A549 treated with CpdA at 1 μM for 4 hours (cell line): ENCODE measurements around the gene DHPS. TPM values are rescaled to one million over a fixed set of nuclear protein-coding genes. Genes with fewer than 3 reads are reported as not detected.

Experiments
- total RNA-seq: library from RNA; stranded (reverse); fragments of 200-300 nt; extraction: Qiagen RNA extraction; gene quantifications from 5 replicates; pipeline ENCODE4 v1.2.3, GENCODE V29; 2022; ENCODE audit warnings: low read depth

DHPS gene
- 42.7 to 54.1 TPM (median 50.9 TPM) in 5 replicates for total RNA-seq

DNA sequence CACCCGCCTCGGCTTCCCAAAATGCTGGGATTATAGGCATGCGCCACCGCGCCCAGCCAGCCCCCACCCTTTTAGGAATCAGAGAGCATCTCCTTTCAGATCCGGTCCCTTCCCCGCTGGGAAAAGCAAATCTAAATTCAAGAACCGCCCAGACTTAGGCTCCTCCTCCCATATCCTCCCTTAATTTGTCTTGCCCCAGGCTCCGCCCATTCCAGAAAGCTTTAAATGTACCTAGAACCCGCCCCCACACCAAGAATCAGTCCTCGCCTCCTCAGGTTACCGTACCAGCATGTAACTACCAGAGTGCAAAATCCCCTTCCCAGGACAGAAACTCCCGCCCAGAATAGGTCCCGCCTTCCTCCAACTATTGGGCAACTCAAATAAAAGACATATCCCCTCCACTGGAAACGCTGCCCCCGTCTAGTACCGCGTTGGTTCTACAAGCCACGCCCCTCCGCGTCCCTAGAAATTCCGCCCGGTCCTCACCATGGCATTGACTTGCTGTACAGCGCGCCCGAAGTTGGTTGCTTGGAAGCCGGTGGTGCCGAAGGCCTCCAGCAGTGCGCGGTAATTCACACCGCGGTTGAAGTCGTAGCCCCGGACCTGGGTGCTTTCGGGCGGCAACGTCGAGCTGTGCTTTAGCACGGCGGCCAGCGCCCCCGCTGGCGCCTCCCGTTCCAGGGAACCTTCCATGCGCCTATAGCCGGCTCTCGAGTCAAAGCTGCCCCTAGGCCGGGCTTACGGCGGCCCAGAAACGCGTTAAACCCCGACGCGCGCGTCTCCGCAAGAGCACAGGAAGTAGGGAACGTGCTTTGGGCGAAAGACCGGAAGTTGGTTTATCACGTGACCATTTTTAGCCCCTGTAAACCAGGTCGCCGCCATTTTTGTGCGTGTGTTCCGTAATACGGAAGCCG lies at the start of gene DHPS:
DHPS (minus strand) TSS at position 807 of the 914 bp plus-strand sequence; CDS start at position 693, 114 bp downstream.

GRCh38 chr19:12723641-12724426 lies 42.2 kb upstream of the DHPS start, which contains the start of gene TNPO2:
TSS of gene TNPO2 (minus strand) at chr19:12723932. CDS start at chr19:12720977, 2,955 bp downstream.

DNA sequence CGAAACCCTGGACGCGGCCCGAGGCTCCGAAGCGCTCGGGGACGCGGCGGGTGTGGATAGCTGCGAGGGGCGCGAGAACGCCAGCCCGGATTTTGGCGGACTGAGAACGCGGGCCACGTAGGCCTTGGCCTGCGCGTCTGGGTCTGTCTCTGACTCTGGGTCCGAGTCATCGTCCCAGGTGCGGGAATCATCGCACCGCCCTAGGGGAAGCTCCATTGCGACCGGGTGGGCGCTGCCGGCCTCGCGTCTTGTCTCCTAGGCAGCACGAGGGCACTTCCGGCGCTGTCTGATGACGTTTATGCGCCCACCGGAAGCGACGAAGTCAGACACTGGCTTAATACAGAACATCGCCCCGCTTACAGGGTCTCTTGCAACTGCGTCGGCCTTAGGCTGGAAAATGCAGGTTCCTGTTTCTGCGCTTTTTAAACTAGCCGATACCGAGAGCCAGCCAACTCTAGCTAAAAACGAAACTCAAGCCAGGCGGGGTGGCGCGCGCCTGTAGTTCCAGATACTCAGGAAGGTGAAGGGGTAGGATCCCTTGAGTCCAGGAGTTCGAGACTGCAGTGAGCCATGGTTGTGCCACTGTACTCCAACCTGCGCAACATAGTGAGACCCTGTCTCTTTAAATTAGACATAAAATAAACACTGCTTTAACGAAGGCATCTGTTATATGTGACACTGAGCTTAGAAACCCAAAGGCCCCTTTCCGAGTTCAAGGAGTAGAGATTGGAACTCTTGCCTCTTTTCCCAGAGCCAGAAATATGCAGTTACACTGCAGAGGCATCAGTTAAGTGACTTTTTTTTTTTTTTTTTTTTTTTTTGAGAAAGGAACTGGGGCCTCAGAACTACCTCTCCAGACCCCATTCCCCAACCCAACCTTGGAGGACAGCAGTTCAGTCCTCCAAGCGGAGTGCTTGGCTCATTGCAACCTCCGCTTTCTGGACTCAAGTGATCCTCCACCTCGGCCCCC lies 15.0 kb upstream of the DHPS start, which contains the start of gene FBXW9:
FBXW9 (minus strand) TSS at position 266 of the 970 bp plus-strand sequence; CDS start at position 216, 50 bp downstream.

DNA sequence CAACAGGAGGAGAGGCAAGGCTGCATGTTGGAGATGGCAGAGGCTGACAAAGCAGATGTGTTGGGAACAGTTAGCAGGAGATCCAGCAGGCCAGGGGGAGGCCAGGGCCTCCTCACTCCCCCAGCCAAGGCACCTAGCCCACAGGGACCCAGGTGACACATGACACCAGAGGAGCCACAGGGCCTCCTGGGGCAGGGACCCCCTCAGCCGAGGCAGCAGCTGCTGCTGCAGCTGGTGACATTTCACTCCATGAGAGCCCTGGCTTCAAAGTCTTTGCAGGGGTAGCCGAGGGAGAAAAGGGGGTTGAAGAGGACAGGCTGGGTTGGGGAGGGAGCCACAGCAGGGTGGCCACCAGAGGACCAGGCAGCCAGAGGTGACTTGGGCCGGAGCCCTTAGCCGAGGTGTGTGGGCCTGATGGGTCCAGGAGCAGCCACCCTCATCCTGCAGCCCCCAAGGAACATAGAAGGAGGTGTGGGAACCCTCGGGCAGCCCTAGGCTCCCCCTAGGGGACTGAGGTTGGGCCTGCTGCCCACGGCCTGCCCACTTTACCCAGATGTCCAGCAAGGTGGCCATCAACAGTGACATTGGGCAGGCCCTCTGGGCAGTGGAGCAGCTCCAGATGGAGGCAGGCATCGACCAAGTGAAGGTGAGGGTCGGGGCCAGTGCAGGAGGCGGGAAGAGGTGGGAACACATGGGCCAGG lies 6.0 kb upstream of the DHPS start, which contains the start of gene GNG14:
GNG14 (plus strand) TSS at position 503 of the 701 bp plus-strand sequence; CDS start at position 554, 51 bp downstream.

GRCh38 chr19:12666265-12667048 lies 15.2 kb downstream of the DHPS start, which contains the start of the genes MAN2B1 and WDR83:
TSS of gene MAN2B1 (minus strand) at chr19:12666742. CDS start at chr19:12666701, 41 bp downstream.
TSS of gene WDR83 (plus strand) at chr19:12666807. CDS start at chr19:12669791, 2,984 bp downstream.

Other genes with a start within 250 kb of the DHPS start
- gene ZNF443, start 240.9 kb downstream of the DHPS start, total RNA-seq = 0.78 to 1.5 TPM (median 1.0 TPM) in 5 replicates
- gene ZNF709, start 197.1 kb downstream of the DHPS start, total RNA-seq = 0.04 TPM in 1 of 5 replicates, not detected in the others
- gene ZNF564, start 130.4 kb downstream of the DHPS start, total RNA-seq = 1.6 to 2.4 TPM (median 1.7 TPM) in 5 replicates
- gene ZNF490, start 71.1 kb downstream of the DHPS start, total RNA-seq = 0.55 to 0.78 TPM (median 0.62 TPM) in 5 replicates
- 4.2 to 7.9 TPM (median 5.0 TPM) in 5 replicates for gene ZNF791, start 71.0 kb downstream of the DHPS start, total RNA-seq
- 16.4 to 20.7 TPM (median 17.5 TPM) in 5 replicates for gene MAN2B1, start 15.1 kb downstream of the DHPS start, total RNA-seq
- gene WDR83, start 15.1 kb downstream of the DHPS start, total RNA-seq = 7.6 to 13.8 TPM (median 10.8 TPM) in 5 replicates
- not detected in 5 replicates for gene GNG14, start 6.1 kb upstream of the DHPS start, total RNA-seq
- 9.4 to 13.1 TPM (median 11.1 TPM) in 5 replicates for gene FBXW9, start 14.8 kb upstream of the DHPS start, total RNA-seq
- gene TNPO2, start 42.1 kb upstream of the DHPS start, total RNA-seq = 26.5 to 38.1 TPM (median 34.8 TPM) in 5 replicates
- 154 to 217 TPM (median 198 TPM) in 5 replicates for gene TRIR, start 52.8 kb upstream of the DHPS start, total RNA-seq
- gene GET3, start 55.6 kb upstream of the DHPS start, total RNA-seq = 66.0 to 99.1 TPM (median 96.6 TPM) in 5 replicates
- gene BEST2, start 69.9 kb upstream of the DHPS start, total RNA-seq = 0.05 to 0.10 TPM (median 0.08 TPM) in 3 of 5 replicates, not detected in the others
- gene HOOK2, start 93.7 kb upstream of the DHPS start, total RNA-seq = 9.1 to 13.2 TPM (median 10.1 TPM) in 5 replicates
- gene JUNB, start 109.6 kb upstream of the DHPS start, total RNA-seq = 80.8 to 152 TPM (median 131 TPM) in 5 replicates
- gene PRDX2, start 119.9 kb upstream of the DHPS start, total RNA-seq = 0.41 to 0.94 TPM (median 0.74 TPM) in 5 replicates
- 8.2 to 20.2 TPM (median 11.8 TPM) in 4 of 5 replicates, not detected in the other for gene THSD8, start 120.2 kb upstream of the DHPS start, total RNA-seq
- gene RNASEH2A, start 124.7 kb upstream of the DHPS start, total RNA-seq = 26.5 to 49.9 TPM (median 42.8 TPM) in 5 replicates
- 0.10 to 0.77 TPM (median 0.27 TPM) in 4 of 5 replicates, not detected in the other for gene RTBDN, start 152.7 kb upstream of the DHPS start, total RNA-seq
- 1.0 to 3.0 TPM (median 1.9 TPM) in 5 replicates for gene MAST1, start 156.6 kb upstream of the DHPS start, total RNA-seq
- gene DNASE2, start 199.6 kb upstream of the DHPS start, total RNA-seq = 26.4 to 33.8 TPM (median 31.6 TPM) in 5 replicates
- 0.08 TPM in 1 of 5 replicates, not detected in the others for gene KLF1, start 205.3 kb upstream of the DHPS start, total RNA-seq
- 8.9 to 12.5 TPM (median 9.9 TPM) in 5 replicates for gene GCDH, start 209.3 kb upstream of the DHPS start, total RNA-seq
- gene SYCE2, start 237.4 kb upstream of the DHPS start, total RNA-seq = 0.23 to 0.55 TPM (median 0.40 TPM) in 5 replicates